GM13976 (cell line): ENCODE results near the gene FGF2.

Experiments
- DNase-seq: peaks from one replicate; pipeline ENCODE4 v3.0.0; 2012; ENCODE audit warnings: low spot score
- CTCF ChIP-seq: IDR thresholded peaks from 2 replicates; pipeline ENCODE4 v1.5.1; 2012; ENCODE audit warnings: borderline replicate concordance, mild to moderate bottlenecking; ENCODE audit not compliant: insufficient read depth; ENCODE audit errors: extremely low read depth, missing control alignments, control extremely low read depth
- in situ Hi-C: fragments of 300-500 bp; cut with MboI; formaldehyde crosslinking; loops from one replicate; pipeline ENCODE4 v1.12.0; 2022; ENCODE audit warnings: low sequenced_read_pairs, mixed read lengths, inconsistent platforms; ENCODE audit not compliant: unreplicated experiment

Gene FGF2

GRCh38 chr4:122900314-122900713 lies 73.7 kb downstream of the FGF2 start:
- no peak for TF ChIP-seq CTCF
- in situ Hi-C loops = loop anchor here (25.0 kb wide), 1 partner anchor 288 kb away; the partner anchor contains the start of gene IL21
- DNase-seq = no peak

- in situ Hi-C loops = loop anchor here (25.0 kb wide), 1 partner anchor 289 kb away; the partner anchor contains the start of gene IL21
- no peak for DNase-seq
- TF ChIP-seq CTCF = no peak
These were observed 74.8 kb downstream of the FGF2 start for GRCh38 chr4:122901247-122902010.

- in situ Hi-C loops = loop anchor here (25.0 kb wide), 1 partner anchor 292 kb away; the partner anchor contains the start of gene IL21
- no peak for TF ChIP-seq CTCF
- DNase-seq = no peak
These were observed 77.2 kb downstream of the FGF2 start for GRCh38 chr4:122903766-122904288.

GRCh38 chr4:122906859-122907305 lies 80.3 kb downstream of the FGF2 start:
- DNase-seq = no peak
- in situ Hi-C loops = loop anchor here (25.0 kb wide), 1 partner anchor 295 kb away; the partner anchor contains the start of gene IL21
- no peak for TF ChIP-seq CTCF

- no peak for DNase-seq
- no peak for TF ChIP-seq CTCF
- in situ Hi-C loops = loop anchor here (25.0 kb wide), 1 partner anchor 296 kb away; the partner anchor contains the start of gene IL21
These were observed 81.6 kb downstream of the FGF2 start for GRCh38 chr4:122908223-122908622.

- in situ Hi-C loops = loop anchor here (25.0 kb wide), 1 partner anchor 297 kb away; the partner anchor contains the start of gene IL21
- TF ChIP-seq CTCF = no peak
- no peak for DNase-seq
These were observed 83.1 kb downstream of the FGF2 start for GRCh38 chr4:122909683-122910082.
